Measurements from ENCODE around the gene UBE3D. TPM values are rescaled to one million over a fixed set of nuclear protein-coding genes. Genes with fewer than 3 reads are reported as not detected.

Gene UBE3D
- total and polyA plus RNA-seq, 2 experiments from 2014 or later = 17.5 to 31.4 TPM

DNA sequence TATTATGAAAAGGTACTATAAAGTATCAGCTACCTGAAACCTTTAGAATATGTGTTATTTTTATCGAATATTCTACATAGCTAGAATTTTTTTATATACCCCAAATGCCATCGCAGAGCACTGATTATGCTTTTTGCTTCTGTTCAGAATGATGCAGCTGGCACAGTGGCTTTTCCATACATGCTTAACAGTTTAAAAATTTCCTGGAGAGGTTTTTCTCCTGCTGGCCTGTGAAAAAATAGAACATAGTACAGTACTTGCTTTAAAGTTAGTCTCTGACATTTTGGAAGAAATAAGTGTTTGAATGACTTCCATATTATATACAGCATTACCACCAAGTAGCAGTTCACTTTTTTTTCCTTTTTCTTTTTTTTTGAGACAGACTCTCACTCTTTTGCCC, 7.1 kb upstream of the UBE3D start:
- DNase-seq (ENCODE audit: low spot score) = no peak
- no peak overlapping the region for H3K4me2 ChIP-seq
- Mint-ChIP-seq H3K27ac (no peak overlapping the region), H3K4me1 (peaks cover 34% of the 10 kb centered on the region), H3K27me3 (ENCODE audit: insufficient read depth, low read depth, poor library complexity) (peaks cover 2% of the 10 kb centered on the region), H3K4me3 (no peak overlapping the region), H3K9me3 (no peaks in the 10 kb centered on the region; the same call in 2 of the 3 replicates), H3K36me3 (ENCODE audit: low read depth) (peaks cover 19% of the 10 kb centered on the region; the same call in 2 of the 3 replicates)
- H2AFZ ChIP-seq = no peak overlapping the region
- H3K79me2 ChIP-seq (replicated peaks; ENCODE audit: insufficient read depth) = peaks cover 57% of the 10 kb centered on the region
- no peak overlapping the region for H3K4me3 ChIP-seq
- TF ChIP-seq ETS1 (IDR thresholded peaks at IDR 0.05) (no peak), JUNB (IDR thresholded peaks at IDR 0.05; ENCODE audit: unreplicated experiment) (no peak), EZH2phosphoT487 (IDR thresholded peaks at IDR 0.05; ENCODE audit: unreplicated experiment) (no peak), STAT1 (IDR thresholded peaks at IDR 0.05; ENCODE audit: unreplicated experiment) (no peak), POLR2AphosphoS5 (IDR thresholded peaks at IDR 0.05; ENCODE audit: low read depth) (no peak), NANOG (IDR thresholded peaks at IDR 0.05; ENCODE audit: borderline replicate concordance) (no peak), EZH2 (IDR thresholded peaks at IDR 0.05; ENCODE audit: low read depth, unreplicated experiment) (no peak), REST (IDR thresholded peaks at IDR 0.05; ENCODE audit: unreplicated experiment) (no peak), ZNF331 (CRISPR knock-in tag; IDR thresholded peaks at IDR 0.05; ENCODE audit: low read depth) (no peak), ZNF114 (CRISPR knock-in tag; IDR thresholded peaks at IDR 0.05) (no peak), CREB1 (CRISPR knock-in tag; IDR thresholded peaks at IDR 0.05; ENCODE audit: low read depth) (no peak)
- TF ChIP-seq, protein P1, sequence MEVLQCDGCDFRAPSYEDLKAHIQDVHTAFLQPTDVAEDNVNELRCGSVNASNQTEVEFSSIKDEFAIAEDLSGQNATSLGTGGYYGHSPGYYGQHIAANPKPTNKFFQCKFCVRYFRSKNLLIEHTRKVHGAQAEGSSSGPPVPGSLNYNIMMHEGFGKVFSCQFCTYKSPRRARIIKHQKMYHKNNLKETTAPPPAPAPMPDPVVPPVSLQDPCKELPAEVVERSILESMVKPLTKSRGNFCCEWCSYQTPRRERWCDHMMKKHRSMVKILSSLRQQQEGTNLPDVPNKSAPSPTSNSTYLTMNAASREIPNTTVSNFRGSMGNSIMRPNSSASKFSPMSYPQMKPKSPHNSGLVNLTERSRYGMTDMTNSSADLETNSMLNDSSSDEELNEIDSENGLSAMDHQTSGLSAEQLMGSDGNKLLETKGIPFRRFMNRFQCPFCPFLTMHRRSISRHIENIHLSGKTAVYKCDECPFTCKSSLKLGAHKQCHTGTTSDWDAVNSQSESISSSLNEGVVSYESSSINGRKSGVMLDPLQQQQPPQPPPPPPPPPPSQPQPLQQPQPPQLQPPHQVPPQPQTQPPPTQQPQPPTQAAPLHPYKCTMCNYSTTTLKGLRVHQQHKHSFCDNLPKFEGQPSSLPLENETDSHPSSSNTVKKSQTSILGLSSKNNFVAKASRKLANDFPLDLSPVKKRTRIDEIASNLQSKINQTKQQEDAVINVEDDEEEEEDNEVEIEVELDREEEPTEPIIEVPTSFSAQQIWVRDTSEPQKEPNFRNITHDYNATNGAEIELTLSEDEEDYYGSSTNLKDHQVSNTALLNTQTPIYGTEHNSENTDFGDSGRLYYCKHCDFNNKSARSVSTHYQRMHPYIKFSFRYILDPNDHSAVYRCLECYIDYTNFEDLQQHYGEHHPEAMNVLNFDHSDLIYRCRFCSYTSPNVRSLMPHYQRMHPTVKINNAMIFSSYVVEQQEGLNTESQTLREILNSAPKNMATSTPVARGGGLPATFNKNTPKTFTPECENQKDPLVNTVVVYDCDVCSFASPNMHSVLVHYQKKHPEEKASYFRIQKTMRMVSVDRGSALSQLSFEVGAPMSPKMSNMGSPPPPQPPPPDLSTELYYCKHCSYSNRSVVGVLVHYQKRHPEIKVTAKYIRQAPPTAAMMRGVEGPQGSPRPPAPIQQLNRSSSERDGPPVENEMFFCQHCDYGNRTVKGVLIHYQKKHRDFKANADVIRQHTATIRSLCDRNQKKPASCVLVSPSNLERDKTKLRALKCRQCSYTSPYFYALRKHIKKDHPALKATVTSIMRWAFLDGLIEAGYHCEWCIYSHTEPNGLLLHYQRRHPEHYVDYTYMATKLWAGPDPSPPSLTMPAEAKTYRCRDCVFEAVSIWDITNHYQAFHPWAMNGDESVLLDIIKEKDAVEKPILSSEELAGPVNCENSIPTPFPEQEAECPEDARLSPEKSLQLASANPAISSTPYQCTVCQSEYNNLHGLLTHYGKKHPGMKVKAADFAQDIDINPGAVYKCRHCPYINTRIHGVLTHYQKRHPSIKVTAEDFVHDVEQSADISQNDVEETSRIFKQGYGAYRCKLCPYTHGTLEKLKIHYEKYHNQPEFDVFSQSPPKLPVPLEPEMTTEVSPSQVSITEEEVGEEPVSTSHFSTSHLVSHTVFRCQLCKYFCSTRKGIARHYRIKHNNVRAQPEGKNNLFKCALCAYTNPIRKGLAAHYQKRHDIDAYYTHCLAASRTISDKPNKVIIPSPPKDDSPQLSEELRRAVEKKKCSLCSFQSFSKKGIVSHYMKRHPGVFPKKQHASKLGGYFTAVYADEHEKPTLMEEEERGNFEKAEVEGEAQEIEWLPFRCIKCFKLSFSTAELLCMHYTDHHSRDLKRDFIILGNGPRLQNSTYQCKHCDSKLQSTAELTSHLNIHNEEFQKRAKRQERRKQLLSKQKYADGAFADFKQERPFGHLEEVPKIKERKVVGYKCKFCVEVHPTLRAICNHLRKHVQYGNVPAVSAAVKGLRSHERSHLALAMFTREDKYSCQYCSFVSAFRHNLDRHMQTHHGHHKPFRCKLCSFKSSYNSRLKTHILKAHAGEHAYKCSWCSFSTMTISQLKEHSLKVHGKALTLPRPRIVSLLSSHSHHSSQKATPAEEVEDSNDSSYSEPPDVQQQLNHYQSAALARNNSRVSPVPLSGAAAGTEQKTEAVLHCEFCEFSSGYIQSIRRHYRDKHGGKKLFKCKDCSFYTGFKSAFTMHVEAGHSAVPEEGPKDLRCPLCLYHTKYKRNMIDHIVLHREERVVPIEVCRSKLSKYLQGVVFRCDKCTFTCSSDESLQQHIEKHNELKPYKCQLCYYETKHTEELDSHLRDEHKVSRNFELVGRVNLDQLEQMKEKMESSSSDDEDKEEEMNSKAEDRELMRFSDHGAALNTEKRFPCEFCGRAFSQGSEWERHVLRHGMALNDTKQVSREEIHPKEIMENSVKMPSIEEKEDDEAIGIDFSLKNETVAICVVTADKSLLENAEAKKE (CRISPR knock-in tag; IDR thresholded peaks at IDR 0.05) = no peak
- TF ChIP-seq, protein P2, sequence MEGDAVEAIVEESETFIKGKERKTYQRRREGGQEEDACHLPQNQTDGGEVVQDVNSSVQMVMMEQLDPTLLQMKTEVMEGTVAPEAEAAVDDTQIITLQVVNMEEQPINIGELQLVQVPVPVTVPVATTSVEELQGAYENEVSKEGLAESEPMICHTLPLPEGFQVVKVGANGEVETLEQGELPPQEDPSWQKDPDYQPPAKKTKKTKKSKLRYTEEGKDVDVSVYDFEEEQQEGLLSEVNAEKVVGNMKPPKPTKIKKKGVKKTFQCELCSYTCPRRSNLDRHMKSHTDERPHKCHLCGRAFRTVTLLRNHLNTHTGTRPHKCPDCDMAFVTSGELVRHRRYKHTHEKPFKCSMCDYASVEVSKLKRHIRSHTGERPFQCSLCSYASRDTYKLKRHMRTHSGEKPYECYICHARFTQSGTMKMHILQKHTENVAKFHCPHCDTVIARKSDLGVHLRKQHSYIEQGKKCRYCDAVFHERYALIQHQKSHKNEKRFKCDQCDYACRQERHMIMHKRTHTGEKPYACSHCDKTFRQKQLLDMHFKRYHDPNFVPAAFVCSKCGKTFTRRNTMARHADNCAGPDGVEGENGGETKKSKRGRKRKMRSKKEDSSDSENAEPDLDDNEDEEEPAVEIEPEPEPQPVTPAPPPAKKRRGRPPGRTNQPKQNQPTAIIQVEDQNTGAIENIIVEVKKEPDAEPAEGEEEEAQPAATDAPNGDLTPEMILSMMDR (conservative IDR thresholded peaks at IDR 0.05; ENCODE audit: low read depth in 2 of 2) = no peak
- no peaks in the 10 kb centered on the region for H3F3A ChIP-seq (replicated peaks; ENCODE audit: low read depth)
- peaks cover 23% of the 10 kb centered on the region for H3K4me1 ChIP-seq (ENCODE audit: insufficient read depth)
- H3K9me2 ChIP-seq (ENCODE audit: insufficient read depth) = no peaks in the 10 kb centered on the region
- no peaks in the 10 kb centered on the region for H3K27me3 ChIP-seq (ENCODE audit: insufficient read depth)
- H3K36me3 ChIP-seq (ENCODE audit: insufficient read depth) = no peaks in the 10 kb centered on the region
- H4K20me1 ChIP-seq (replicated peaks; ENCODE audit: insufficient read depth) = no peaks in the 10 kb centered on the region
- H3K27ac ChIP-seq (ENCODE audit: low read depth) = no peak overlapping the region
- no peak for ATAC-seq
